Activated CD4-positive, alpha-beta T cell treated with anti-CD3 and anti-CD28 coated beads, Interleukin-2, amount 50 U/mL, for 48 hours (primary cell): ENCODE data around the gene ADAMTS3.

ENCODE experiments used
- DNase-seq, 2 experiments: peaks; one replicate each; pipeline ENCODE4 v3.0.0-alpha.2; 2020

The ADAMTS3 gene

DNA sequence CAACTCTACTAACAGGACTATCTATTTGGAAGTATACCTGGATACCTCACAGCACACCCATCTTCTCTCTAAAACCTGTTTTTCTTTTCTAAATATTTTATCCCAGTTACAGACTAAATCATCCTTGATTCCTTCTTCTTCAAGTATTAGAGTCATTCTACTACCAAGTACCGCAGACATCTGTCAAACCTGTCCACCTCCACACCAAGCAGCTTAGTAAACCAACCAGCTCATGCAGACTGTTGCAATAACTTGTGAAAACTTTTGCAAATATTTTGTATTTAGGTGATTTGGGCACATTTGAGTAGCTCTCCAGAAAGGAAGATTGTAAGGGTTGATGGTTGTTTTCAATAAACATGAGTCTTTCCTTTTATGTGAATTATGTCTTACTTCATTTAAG is 238.6 kb downstream of the ADAMTS3 start:
- DNase-seq = no peak

DNA sequence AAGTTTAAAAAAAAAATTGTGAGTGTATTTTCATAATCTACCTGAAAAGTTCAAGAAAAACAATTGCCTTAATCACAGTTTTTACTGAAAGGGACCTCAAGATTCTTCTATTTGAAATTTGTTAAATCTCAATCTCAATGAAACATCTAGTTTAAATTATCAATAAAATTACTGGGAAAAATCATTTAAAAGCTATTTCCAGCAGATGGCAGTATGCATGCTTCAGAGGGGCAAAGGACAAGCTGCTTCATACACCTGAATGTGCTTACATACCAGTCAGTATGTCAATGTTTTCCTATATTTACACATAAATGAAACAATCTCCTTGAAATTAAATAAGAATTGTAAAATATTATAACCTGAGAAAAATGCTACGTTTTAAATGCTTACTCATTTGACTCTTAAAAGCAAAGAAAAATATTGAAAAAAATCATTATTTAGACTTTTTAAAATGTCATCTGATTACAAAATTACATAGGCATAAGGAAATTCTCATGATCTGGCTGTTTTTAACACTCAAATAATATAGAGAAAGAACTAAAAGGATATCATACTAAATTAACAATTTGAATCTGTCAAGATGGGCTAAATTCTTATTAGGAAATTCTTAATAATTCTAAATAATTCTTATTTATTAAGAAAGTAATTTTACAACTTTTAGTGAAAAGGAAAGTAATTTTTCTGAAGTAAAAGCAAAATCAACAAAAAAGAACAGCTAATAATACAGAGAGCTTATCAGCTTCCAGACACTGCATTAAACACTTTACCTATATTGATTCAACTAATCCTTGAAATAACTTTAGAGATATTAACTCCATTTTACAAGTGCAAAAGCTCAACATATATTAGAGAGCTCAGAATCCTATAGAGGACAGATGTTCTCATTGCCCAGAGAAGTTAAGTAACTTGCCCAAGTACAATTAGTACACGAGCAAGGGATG is 242.1 kb downstream of the ADAMTS3 start:
- no peak for DNase-seq

DNA sequence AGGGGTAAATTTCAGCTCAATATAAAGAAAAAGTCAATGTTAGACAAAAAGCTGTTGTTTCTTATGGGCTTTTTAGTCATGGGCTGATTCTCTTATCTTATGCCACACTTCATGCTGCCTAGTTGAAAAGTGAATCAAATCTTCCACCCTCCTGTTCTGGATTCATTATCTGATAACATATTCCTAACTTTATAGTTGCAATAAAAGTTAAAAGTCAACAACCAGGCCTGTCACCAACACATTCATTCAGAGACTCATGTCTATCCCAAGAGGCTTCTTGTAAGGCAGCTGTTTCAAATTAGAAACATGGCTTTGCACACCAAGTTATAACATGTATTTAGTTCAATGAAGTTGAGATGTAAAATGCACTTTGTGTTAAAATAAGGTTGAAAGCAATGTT is 243.8 kb downstream of the ADAMTS3 start:
- DNase-seq = no peak

- DNase-seq = no peak
These were observed 245.8 kb downstream of the ADAMTS3 start for GRCh38 chr4:72323227-72323626.

DNA sequence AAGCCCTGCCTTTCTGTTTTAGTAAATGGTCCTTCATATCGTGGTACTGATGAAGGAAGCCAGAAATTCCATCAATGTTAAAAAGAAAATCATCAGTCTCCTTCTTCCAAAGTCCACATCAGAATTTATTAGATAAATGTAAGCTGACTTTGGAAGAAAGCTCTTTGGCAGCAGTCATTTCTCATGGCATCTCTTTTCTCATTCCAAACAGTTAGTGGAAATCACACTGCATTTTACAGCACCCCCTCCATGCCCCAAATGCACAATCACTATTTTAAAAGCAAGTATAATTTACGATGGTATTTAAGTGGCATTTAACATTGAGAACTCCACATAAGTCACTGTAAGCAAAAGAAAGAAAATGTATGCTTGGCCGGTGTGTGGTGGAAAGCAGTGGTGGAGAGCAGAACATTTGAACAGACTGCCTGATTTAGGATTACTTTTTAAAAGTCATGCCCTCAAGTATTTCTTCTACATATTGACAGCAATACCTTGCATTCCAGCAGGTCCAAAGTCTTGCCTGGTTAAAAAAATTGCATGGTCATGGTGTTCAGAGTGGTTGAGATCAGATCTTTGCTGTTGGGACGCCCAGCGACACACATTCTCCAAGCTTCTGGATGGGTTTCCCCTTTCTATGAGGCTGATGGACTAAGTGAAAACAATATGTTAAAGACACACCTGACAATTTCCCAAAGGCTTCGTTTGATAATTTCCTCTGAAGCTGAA is 248.6 kb downstream of the ADAMTS3 start:
- no peak for DNase-seq

DNA sequence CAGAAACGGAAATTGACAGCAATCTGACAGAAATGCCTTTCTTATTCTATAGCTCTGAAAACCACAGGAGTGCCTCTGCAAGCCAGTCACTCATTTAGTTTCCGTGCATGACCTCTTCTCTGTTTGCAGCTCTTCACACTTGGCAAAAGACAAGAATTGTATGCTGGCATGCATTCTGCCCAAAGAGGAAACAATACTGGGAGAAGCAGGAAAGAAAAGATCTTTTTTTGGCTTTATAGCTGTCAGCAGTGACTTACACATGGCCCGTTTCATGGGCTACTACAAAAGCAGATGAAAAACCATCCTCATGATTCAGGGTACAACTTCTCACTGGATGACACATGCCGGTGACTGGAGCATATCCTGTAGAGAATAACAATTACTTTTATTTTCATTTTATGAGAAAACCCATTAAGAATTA is 249.4 kb downstream of the ADAMTS3 start:
- DNase-seq = no peak

- no peak for DNase-seq
These were observed 250.4 kb downstream of the ADAMTS3 start for GRCh38 chr4:72318421-72319170.

- DNase-seq = no peak
These were observed 254.2 kb downstream of the ADAMTS3 start for GRCh38 chr4:72314869-72315268.

- DNase-seq = no peak
These were observed 255.9 kb downstream of the ADAMTS3 start for GRCh38 chr4:72313121-72313520.

DNA sequence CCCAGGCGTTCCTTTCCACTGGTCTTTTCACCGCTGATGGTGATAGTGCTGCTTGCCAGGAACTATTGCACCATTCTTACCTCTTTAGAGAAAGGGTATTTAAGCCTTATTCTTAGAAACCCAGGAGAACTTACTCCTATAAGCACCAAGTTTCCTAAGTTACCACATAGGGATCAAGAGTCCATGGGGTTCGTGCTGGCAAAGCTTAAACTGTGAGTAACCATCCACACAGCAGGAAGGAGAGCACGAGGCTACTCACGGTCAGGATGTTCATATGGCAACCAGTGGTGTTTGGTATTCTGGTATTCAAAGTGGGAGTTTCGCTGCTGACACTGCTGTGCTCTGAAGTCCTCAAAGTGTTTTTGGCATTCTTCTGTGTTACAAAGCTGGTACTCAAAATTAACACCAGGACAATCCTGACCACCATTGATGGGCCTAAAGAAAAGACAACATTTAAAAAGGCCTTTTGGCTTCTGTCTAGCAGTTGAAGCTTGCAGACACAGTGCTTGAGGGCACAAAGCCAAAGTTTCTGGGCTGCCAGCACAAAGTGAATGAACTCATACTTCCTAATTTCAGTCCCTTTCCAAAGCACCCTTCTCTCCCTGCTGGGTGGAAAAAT is 256.9 kb downstream of the ADAMTS3 start:
- no peak for DNase-seq

GRCh38 chr4:72311291-72311690 is 257.7 kb downstream of the ADAMTS3 start:
- DNase-seq = no peak

GRCh38 chr4:72305620-72306019 is 263.4 kb downstream of the ADAMTS3 start:
- DNase-seq = no peak

DNA sequence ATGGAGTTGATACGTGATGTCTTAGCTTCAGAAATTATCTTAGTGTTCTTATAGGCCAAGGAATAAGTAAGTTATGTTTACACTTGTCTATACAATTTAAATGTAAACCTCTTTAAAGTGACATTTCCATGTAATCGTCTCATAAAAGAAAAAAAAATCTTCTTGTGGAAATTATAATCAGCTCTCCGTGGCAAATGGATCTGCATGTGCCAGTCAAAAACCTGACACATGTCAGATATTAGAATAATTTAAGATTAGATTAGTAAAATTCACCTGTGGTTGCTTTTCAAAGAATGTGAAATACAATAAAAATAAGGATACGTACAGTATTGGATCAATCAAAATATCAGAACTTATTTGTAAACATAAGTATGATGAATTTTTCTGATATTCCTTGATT is 263.9 kb downstream of the ADAMTS3 start:
- DNase-seq = no peak

- peak; percentile 17 to 36 for DNase-seq
These were observed 265.9 kb downstream of the ADAMTS3 start for GRCh38 chr4:72302981-72303704.

GRCh38 chr4:72301759-72302158 is 267.3 kb downstream of the ADAMTS3 start:
- DNase-seq = no peak

DNA sequence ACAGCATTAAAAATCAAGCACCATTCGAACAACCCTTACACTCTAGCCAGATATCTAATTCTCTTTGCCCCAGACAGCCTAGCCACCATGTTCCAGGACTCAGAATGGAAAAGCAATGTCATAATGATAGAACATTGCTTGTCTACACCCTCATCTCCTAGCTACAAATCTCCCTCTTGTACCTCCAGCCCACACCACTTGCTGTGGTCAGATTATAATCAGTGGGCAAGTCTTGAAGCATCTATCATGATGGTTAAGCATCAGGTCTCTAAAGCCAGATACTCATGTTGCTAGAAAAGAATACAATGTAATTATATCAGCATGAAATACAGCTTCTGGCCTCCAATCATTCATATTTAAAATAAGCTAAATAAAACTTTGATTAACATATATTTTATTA is 268.9 kb downstream of the ADAMTS3 start:
- no peak for DNase-seq

GRCh38 chr4:72295966-72296557 is 273.0 kb downstream of the ADAMTS3 start:
- DNase-seq = no peak

DNA sequence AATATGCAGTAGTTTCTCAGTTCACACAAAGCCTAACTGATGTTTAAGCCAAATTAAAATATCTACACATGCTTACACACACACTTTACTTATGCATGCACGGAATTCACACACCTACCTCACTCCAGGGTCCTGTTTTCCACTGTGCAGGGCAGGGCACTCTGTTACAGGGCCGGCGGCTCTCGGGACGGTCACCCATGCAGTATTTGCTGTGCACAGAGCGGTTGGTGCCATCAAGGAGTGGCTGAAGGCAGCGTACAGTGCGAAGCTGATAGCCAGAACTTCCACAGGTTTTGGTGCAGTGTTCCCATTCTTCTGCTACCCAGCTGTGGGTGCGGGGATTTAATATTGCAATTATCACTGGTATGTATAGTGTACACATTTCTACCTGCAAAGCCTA is 278.3 kb downstream of the ADAMTS3 start:
- no peak for DNase-seq

- DNase-seq = no peak
These were observed 282.1 kb downstream of the ADAMTS3 start for GRCh38 chr4:72286910-72287309.

- DNase-seq = no peak
These were observed 282.8 kb downstream of the ADAMTS3 start for GRCh38 chr4:72286185-72286584.

- DNase-seq = no peak
These were observed 285.7 kb downstream of the ADAMTS3 start for GRCh38 chr4:72283357-72283756.

DNA sequence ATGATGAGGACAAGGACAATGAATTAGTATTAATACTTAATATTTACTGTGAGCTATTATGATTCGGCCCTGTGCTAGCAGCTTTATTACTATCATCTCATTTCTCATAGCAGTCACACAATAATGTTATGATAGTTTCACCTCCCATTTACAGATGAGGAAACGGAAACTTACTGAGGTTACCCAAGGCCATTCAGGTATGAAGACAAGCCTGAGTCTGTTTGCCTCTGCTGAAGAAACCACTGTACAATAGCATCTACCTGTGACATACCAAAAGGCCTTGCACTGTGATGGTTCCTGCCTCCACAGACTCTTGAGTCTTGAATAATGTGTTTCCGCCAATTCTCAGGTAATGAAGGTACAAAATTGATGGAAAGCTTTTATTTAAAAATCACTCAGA is 288.8 kb downstream of the ADAMTS3 start:
- no peak for DNase-seq
